ENCODE results near the gene FRS3.

Gene FRS3

GRCh38 chr6:41826343-41827022 lies 46.8 kb upstream of the FRS3 start:
- no peak overlapping the region for H3K4me3 ChIP-seq (ENCODE audit: low read depth, low read length)
- CTCF ChIA-PET = no interaction called here
- H3K27ac ChIP-seq (ENCODE audit: extremely low read depth, low read depth, low read length) = no peak overlapping the region
- POLR2A ChIA-PET = no interaction called here
- no peak for TF ChIP-seq ZNF488 (tag by site-specific recombination; IDR thresholded peaks at IDR 0.05)
- TF ChIP-seq SP2 (tag by site-specific recombination; IDR thresholded peaks at IDR 0.05) = no peak
- TF ChIP-seq ZNF311 (tag by site-specific recombination; IDR thresholded peaks at IDR 0.05; ENCODE audit: borderline replicate concordance) = no peak
- no peak for TF ChIP-seq HIC1 (tag by site-specific recombination; IDR thresholded peaks at IDR 0.05)
- no peak for TF ChIP-seq ZNF747 (tag by site-specific recombination; IDR thresholded peaks at IDR 0.05)
- no peak for TF ChIP-seq ZNF843 (tag by site-specific recombination; IDR thresholded peaks at IDR 0.05)
- TF ChIP-seq PRDM10 (tag by site-specific recombination; IDR thresholded peaks at IDR 0.05) = no peak
- no peak for TF ChIP-seq ZNF19 (tag by site-specific recombination; IDR thresholded peaks at IDR 0.05; ENCODE audit: low read depth)
- 0 out of 2 replicates have a peak, but pooled peaks have one; percentile 26 for TF ChIP-seq SCRT2 (tag by site-specific recombination; IDR thresholded peaks at IDR 0.05)
- TF ChIP-seq IKZF3 (tag by site-specific recombination; IDR thresholded peaks at IDR 0.05) = no peak
- TF ChIP-seq ZNF169 (tag by site-specific recombination; IDR thresholded peaks at IDR 0.05) = no peak
- TF ChIP-seq ATF2 (tag by site-specific recombination; IDR thresholded peaks at IDR 0.05; ENCODE audit: low read depth) = peak; percentile 66; the same call in 1 of the 2 replicates
- TF ChIP-seq ZSCAN18 (tag by site-specific recombination; IDR thresholded peaks at IDR 0.05) = no peak
- TF ChIP-seq ZNF274 (IDR thresholded peaks at IDR 0.05; ENCODE audit: low read length) = no peak
- no peak for TF ChIP-seq ZNF274 (tag by site-specific recombination; IDR thresholded peaks at IDR 0.05; ENCODE audit: borderline replicate concordance)
- 0 out of 2 replicates have a peak, but pooled peaks have one; percentile 53 for TF ChIP-seq ZBTB20 (tag by site-specific recombination; IDR thresholded peaks at IDR 0.05)
- no peak for TF ChIP-seq TRIM28 (IDR thresholded peaks at IDR 0.05; ENCODE audit: borderline replicate concordance, low read length)
- TF ChIP-seq MEIS1 (CRISPR knock-in tag; IDR thresholded peaks at IDR 0.05; ENCODE audit: borderline replicate concordance) = no peak
- no peaks in the 10 kb centered on the region; a peak in 1 of 3 replicates for H3K36me3 ChIP-seq (ENCODE audit: control insufficient read depth in 2 of 2, insufficient read depth in 1 of 2, low read length in 2 of 2)
- H3K9me3 ChIP-seq (ENCODE audit: control insufficient read depth, insufficient read depth, low read depth, low read length) = no peaks in the 10 kb centered on the region
- H3K4me1 ChIP-seq (ENCODE audit: control insufficient read depth, insufficient read depth, low read length) = peaks cover 2% of the 10 kb centered on the region; the same call in 1 of the 2 replicates
